ENCODE measurements around the gene IGSF21. TPM values are rescaled to one million over a fixed set of nuclear protein-coding genes. Genes with fewer than 3 reads are reported as not detected.

IGSF21 gene
- total RNA-seq, 1 donor = not detected

DNA sequence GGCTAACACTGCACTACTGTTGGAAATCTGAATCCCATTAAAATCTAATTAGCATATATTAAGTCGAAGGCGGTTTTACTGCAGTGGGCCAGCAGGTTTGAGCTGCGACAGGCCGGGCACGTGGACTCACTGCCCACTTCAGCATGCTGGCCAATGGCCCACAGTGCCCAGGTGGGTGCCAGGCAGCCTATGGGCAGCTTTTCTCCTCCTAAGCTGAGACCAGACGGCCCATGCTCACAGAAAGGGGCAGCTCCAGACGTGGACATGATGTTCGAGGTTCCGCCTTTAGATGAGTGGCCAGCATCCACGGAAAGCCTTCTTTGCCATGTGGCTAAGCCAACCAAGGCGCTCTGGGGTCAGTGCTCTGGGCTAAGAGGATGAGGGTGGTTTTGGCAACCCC is 283.4 kb downstream of the IGSF21 start:
- no peak for DNase-seq (ENCODE audit: insufficient read length, low spot score, missing footprints)
- Histone ChIP-seq H3K4me2 (ENCODE audit: insufficient read depth, low read length) (no peak overlapping the region), H3K79me2 (ENCODE audit: insufficient read depth, low read length) (no peaks in the 10 kb centered on the region), H3K36me3 (ENCODE audit: insufficient read depth, low read length) (no peaks in the 10 kb centered on the region), H3K4me1 (ENCODE audit: insufficient read depth, low read length) (no peaks in the 10 kb centered on the region), H3K4me3 (ENCODE audit: insufficient read depth, low read length) (no peak overlapping the region), H3K27me3 (ENCODE audit: insufficient read depth, low read length) (no peaks in the 10 kb centered on the region), H3K27ac (ENCODE audit: low read depth, low read length) (no peak overlapping the region), H4K20me1 (ENCODE audit: insufficient read depth, low read length) (no peaks in the 10 kb centered on the region), H3K9me3 (ENCODE audit: low read depth, low read length) (no peaks in the 10 kb centered on the region), H2AFZ (ENCODE audit: low read length) (no peak overlapping the region)
- TF ChIP-seq, protein P1, sequence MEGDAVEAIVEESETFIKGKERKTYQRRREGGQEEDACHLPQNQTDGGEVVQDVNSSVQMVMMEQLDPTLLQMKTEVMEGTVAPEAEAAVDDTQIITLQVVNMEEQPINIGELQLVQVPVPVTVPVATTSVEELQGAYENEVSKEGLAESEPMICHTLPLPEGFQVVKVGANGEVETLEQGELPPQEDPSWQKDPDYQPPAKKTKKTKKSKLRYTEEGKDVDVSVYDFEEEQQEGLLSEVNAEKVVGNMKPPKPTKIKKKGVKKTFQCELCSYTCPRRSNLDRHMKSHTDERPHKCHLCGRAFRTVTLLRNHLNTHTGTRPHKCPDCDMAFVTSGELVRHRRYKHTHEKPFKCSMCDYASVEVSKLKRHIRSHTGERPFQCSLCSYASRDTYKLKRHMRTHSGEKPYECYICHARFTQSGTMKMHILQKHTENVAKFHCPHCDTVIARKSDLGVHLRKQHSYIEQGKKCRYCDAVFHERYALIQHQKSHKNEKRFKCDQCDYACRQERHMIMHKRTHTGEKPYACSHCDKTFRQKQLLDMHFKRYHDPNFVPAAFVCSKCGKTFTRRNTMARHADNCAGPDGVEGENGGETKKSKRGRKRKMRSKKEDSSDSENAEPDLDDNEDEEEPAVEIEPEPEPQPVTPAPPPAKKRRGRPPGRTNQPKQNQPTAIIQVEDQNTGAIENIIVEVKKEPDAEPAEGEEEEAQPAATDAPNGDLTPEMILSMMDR (IDR thresholded peaks at IDR 0.05; ENCODE audit: extremely low read depth, low read depth, low read length) = no peak

DNA sequence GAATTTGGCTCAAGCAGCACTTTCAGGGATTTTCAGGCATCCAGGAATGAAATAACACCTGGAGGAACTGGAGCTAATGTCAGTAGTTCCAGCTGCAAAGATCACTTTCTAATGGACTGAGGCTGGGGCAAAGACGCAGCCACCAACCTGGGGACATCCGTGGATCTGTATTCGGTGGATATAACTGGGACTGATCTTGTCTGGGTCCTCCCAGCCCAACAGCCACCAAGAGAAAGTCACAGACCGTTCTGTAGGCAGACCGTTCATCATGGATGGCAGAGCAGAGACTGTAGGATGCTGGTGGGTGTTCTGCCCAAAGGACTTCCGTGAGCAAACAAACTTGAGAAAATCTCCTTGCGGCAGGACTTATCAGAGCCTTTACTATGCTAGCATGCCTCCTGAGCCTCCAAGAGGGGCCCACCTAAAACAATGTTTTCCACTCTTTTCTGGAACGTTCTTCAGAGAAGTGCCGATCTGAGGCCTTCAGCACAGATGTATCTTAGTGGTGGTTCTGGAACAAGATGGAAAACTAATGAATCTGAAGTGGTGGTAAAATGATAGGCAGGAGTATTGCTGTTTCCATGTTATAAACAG is 287.1 kb downstream of the IGSF21 start:
- no peaks in the 10 kb centered on the region for H4K20me1 ChIP-seq (ENCODE audit: insufficient read depth, low read length)
- H3K9me3 ChIP-seq (ENCODE audit: low read depth, low read length) = no peaks in the 10 kb centered on the region
- no peak overlapping the region for H3K27ac ChIP-seq (ENCODE audit: low read depth, low read length)
- TF ChIP-seq, protein P1 (IDR thresholded peaks at IDR 0.05; ENCODE audit: extremely low read depth, low read depth, low read length) = no peak
- no peaks in the 10 kb centered on the region for H3K4me1 ChIP-seq (ENCODE audit: insufficient read depth, low read length)
- no peak overlapping the region for H3K4me3 ChIP-seq (ENCODE audit: insufficient read depth, low read length)
- no peak for DNase-seq (ENCODE audit: insufficient read length, low spot score, missing footprints)
- H3K36me3 ChIP-seq (ENCODE audit: insufficient read depth, low read length) = no peaks in the 10 kb centered on the region
- H2AFZ ChIP-seq (ENCODE audit: low read length) = no peak overlapping the region
- H3K79me2 ChIP-seq (ENCODE audit: insufficient read depth, low read length) = no peaks in the 10 kb centered on the region
- no peaks in the 10 kb centered on the region for H3K27me3 ChIP-seq (ENCODE audit: insufficient read depth, low read length)
- no peak overlapping the region for H3K4me2 ChIP-seq (ENCODE audit: insufficient read depth, low read length)

DNA sequence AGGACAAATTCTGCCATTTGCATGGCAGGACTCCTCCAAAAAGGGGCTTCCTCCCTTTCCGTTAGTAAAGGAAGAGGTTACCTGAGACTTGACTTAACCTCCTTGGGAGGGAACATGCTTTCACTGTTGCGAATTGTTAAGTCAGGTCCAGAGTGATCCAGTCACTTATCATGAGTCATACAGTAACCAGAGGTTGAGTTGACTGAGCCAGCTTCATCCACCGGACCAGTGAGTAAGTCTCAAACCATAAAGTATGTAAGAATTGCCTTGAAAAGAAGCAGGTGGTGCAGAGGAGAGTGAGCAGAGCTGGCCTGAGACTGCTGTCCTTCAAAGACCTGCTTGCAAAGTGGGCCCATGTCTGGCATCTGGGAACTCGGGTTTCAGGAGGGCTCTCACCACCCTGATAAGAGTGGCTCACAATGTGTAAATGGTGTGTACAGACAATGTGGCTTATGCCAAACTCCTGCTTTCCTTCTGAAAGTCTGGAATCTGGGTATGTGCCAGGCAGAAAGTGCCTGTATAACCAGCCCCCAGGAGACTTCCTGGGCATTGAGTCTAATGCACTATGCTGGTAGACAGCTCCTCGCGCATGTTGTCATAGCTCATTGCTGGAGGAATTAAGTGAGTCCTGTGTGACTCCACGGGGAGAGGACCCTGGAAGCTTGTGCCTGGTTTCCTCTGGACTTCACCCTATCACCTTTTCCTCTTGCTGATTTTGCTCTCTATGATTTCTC is 288.8 kb downstream of the IGSF21 start:
- H4K20me1 ChIP-seq (ENCODE audit: insufficient read depth, low read length) = no peaks in the 10 kb centered on the region
- DNase-seq (ENCODE audit: insufficient read length, low spot score, missing footprints) = no peak
- no peak overlapping the region for H3K27ac ChIP-seq (ENCODE audit: low read depth, low read length)
- H3K36me3 ChIP-seq (ENCODE audit: insufficient read depth, low read length) = no peaks in the 10 kb centered on the region
- H3K4me1 ChIP-seq (ENCODE audit: insufficient read depth, low read length) = no peaks in the 10 kb centered on the region
- H3K4me3 ChIP-seq (ENCODE audit: insufficient read depth, low read length) = no peak overlapping the region
- H3K79me2 ChIP-seq (ENCODE audit: insufficient read depth, low read length) = no peaks in the 10 kb centered on the region
- TF ChIP-seq, protein P1 (IDR thresholded peaks at IDR 0.05; ENCODE audit: extremely low read depth, low read depth, low read length) = no peak
- H3K9me3 ChIP-seq (ENCODE audit: low read depth, low read length) = no peaks in the 10 kb centered on the region
- no peaks in the 10 kb centered on the region for H3K27me3 ChIP-seq (ENCODE audit: insufficient read depth, low read length)
- no peak overlapping the region for H2AFZ ChIP-seq (ENCODE audit: low read length)
- no peak overlapping the region for H3K4me2 ChIP-seq (ENCODE audit: insufficient read depth, low read length)

DNA sequence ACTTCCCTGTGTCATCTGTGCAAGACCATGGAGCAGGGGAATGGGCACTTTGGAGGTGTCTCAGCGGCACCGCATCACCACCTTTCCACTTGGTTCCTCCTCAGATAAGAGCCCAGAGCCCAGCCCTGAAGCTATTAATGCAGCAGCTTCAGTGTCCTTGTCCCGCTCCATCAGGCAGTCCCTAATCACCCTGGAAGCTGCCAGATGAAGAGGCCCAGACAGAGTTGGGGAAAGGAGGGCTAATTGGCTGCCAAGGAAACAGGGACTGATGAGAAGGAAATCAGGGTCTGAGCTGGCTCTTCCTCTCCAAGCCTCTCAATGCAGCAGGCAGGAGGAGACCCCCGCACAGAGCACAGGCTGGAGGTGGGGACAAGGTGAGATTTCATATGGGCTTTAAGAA is 290.0 kb downstream of the IGSF21 start:
- H3K4me2 ChIP-seq (ENCODE audit: insufficient read depth, low read length) = no peak overlapping the region

More for the DNA sequence above, 290.0 kb downstream of the IGSF21 start:
- Histone ChIP-seq H3K4me1 (ENCODE audit: insufficient read depth, low read length) (no peaks in the 10 kb centered on the region), H3K79me2 (ENCODE audit: insufficient read depth, low read length) (no peaks in the 10 kb centered on the region), H3K4me3 (ENCODE audit: insufficient read depth, low read length) (no peak overlapping the region), H3K27ac (ENCODE audit: low read depth, low read length) (no peak overlapping the region), H3K27me3 (ENCODE audit: insufficient read depth, low read length) (no peaks in the 10 kb centered on the region), H4K20me1 (ENCODE audit: insufficient read depth, low read length) (no peaks in the 10 kb centered on the region), H2AFZ (ENCODE audit: low read length) (no peak overlapping the region), H3K9me3 (ENCODE audit: low read depth, low read length) (no peaks in the 10 kb centered on the region), H3K36me3 (ENCODE audit: insufficient read depth, low read length) (no peaks in the 10 kb centered on the region)
- no peak for DNase-seq (ENCODE audit: insufficient read length, low spot score, missing footprints)
- TF ChIP-seq, protein P1 (IDR thresholded peaks at IDR 0.05; ENCODE audit: extremely low read depth, low read depth, low read length) = no peak
